Fibroblast of the conjunctiva (primary cell): ENCODE data around the gene NARS2.
A peak's percentile ranks its signal among the peaks of the same experiment; 100 is the strongest.

Experiments
- DNase-seq: peaks from one replicate; pipeline ENCODE4 v3.0.0-alpha.2; 2010; ENCODE audit warnings: low read depth

Gene NARS2

DNA sequence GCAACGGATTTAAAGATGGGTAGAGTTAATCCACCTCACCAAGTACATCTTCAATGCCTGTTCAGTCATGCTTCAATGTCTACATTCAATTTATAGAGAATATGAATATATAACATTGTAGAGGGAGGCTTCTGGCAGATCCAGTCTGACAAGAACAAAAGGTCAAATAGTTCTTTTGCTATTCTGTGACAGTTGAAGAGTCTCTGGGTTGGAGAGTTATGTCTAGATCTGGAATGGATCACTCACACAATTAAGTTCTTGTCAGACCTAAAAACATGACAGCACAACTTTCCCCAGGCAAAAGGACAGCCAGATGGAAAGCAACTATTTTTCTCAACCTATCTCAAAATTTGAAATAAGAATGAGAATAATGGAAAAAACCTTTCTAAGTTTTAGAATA lies 141.7 kb downstream of the NARS2 start:
- DNase-seq, result no peak

DNA sequence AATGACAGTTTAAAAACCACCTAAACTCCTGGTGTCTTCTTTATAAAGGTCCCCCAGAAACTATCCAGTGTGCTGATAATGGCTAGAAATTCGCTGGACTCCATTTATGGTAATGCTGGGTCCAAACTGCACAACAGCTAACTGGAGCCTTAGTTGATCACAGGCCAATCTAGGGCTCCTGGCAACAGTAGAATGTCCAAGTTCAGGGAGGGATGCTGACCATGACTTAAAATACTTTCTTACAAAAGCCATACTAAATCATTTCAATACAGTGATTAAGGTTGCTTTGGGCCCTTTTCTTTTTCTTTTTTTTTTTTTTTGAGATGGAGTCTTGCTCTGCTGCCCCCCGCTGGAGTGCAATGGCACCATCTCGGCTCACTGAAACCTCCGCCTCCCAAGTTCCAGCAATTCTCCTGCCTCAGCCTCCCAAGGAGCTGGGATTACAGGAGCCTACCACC lies 142.6 kb downstream of the NARS2 start:
- DNase-seq, result no peak

DNA sequence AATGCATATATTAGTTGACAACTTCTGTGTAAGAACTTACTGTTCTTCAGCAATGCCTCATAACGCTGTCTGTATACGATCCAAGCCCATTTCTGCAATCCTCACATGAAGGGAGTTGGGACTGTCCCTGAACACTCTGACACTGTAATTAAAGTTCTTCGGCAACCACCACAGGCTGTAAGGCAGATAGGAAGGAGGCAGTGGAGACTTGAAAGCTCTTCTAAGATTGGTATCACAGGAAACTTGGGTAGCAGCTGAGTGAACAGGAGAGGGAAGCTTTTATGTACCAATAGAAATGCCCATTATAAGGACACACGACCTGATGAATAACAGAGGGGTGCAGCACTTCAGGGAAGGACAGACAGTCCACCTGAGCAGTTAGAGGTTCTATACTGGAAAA lies 145.0 kb downstream of the NARS2 start:
- DNase-seq, result no peak

DNA sequence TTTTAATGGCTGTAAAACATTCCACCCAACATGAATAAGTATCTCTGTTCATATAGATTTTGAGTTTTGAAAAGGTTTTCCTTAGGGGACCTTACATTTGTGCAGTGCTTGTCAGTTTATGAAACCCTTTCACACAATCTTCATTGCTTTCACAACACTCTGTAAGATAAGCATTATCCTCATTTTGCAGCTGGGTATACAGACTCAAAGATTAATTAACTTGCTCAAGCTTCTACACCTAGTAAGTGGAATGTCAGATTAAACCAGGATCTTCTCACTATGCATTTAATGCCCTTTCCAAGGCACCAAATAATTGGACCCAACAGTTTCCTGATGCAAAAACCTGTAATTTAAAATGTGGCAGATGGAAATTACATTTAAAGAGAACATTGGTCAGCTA lies 145.5 kb downstream of the NARS2 start:
- DNase-seq, result no peak

DNA sequence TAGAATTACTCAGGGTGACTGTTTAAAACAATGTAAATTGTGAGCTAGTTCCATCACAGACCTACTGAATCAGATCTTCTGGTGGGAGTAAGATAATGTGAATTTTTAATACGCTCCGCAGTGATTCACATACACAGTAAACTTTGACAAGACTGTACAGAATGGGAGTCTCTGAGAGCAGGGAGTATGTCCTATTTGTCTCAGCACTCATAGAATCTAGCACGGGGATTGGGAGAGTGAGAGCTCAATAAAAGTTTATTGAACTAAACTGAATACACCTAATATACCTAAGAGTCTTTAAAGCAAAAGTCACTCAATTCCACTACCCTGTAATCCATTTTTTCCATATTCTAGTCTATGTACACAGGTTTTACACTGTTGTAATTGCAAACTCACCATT lies 145.9 kb downstream of the NARS2 start:
- DNase-seq, result no peak

DNA sequence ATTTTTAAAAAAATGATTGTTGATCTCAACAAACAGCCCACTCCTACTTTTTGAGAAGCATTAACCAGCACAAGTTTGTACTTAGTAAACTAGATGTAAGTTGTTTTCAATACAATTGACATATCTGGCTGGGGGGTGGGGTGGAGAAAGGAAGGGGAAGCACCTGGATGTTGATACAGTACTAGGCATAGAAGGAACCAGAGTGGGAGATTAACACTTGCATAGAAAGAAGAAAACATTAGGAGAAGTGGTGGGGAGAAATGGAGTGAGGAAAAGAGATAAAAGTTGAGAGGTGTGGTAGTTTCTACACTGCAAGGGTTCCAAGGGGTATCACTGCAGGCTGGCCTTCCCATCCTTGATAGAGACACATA lies 146.4 kb downstream of the NARS2 start:
- no peak for DNase-seq

DNA sequence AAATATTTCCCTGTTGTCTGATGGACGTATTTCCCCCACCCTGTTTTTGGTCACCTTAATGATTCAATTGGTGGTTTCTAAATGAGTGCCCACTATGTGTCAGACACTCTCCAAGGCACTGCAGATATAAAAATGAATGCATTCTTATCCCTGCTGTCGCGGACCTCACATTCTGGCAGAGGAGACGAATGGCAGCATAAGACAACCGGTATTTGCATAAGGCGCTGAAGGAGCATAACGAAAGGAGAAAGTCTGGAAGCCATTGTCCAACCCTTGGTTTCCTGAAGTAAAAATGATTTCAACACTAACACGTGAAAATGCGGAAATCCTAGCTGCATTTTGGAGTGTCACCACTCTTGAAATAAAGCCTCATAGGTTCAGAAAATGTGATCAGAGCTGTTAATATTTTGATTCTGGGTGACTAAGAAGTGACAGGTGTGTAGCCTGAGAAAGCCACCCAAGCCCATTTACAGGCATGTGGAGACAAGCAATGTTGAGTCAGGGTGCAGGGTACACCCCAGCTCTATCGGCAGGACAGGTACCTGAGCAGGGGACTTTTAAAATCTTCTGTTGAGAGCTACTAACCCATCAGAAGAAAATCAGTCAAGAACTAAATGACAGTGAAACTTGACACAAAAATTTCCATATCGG lies 146.9 kb downstream of the NARS2 start:
- no peak for DNase-seq

DNA sequence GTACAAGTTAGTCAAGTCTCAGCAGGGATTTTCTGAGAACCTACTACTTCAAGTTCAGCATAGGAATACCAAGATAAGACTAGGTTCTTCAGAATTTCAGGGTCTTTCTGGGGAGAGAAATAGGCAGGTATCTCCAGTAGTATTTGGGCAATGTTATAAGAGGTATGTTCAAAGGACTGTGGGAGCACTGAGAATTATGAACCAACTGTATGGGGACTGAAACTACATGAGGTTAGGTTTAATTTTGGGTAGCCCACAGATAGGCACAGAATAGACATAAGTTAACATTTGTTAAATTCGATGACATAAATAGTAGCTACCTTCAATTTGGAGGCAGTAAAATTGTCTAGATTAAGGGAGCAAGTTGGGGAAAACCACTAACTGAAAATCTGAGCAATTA lies 147.8 kb downstream of the NARS2 start:
- no peak for DNase-seq

DNA sequence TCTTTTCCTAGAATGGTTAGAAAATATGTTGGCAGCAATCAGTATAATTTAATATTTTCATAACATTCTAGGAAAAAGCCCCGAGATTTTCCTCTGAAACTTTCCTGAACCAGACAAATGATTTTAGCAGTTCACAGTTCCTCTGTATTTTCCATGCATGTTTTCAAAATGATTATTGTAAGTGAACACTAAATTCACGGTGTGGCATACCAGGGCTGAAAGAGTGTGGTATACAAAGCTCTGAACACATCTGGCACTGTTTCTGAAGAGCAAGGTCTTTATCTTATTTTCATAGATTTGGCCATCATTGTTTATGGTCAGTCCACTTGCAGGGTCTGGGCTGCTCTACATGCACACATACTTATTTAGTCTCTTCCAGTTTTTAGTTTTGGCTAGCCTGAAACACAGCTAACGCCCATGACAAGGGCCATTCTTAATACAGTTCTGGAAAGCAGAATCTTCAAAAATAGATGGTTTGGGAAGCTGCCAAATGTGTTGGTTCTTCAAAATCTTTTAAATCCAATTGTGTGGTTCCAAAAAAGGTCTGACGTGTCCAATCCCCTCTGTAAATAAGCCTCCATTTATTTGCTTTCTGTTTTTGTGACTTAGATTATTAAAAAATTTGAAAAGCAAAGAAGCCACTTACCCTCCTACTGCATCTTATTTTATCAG lies 149.1 kb downstream of the NARS2 start:
- DNase-seq, result no peak

DNA sequence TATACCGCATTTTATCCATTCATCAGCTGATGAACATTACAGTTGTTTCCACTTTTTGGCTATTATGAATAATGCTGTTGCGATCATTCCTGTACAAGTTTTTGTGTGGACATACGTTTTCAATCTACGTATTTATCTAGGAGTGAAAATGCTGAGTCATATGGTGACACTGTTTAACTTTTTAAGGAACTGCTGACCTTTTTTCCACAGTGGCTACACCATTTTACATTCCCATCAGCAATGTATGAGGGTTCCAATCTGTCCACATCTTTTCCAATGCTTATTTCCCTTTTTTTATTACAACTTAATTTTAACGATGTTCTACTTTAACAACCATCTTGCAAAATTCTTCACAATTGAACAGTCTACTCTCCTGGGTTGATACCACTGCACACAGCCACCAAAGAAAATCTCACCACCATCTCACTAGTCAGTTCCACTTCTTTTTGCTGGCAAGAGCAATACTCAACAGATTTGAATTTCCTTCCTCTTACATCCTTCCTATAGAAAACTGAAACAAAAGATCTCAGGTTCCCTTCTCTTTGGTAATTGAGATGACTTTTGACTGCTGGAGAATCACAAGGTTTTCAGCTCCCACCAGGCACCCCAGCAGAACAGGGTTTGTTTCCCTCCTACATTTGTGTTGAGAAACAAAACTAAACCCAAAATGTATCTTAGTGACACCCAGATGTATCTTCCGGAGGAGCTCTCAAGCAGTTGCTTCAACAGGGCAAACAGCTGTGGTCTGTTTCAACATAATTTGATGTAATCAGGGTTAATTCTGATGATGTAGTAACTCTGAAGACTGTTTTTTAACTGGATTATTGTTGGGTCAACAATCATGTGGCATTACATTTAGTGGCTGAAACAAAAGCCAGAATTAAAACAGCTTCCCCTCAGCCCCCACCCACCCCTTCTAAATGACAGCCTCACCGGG lies 150.1 kb downstream of the NARS2 start:
- peak; percentile 17 for DNase-seq

DNA sequence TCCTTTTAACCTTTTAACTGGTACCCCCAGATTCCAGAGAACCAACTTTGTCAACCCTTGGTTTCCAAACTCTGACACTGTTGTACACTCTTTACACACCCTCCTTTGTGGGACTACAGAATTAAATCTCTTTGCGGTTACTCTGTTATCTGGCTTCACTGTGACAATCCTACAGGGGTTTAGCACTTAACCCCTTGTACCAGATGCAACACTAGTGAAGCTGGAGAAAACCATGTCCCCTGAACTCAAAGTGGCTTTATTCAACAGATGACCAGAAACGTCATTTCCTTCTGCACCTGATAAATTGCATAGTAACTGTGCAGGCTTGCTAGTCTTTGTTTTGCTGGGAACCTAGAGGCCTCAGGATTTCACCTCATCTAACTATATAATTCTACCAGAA lies 151.4 kb downstream of the NARS2 start:
- no peak for DNase-seq

DNA sequence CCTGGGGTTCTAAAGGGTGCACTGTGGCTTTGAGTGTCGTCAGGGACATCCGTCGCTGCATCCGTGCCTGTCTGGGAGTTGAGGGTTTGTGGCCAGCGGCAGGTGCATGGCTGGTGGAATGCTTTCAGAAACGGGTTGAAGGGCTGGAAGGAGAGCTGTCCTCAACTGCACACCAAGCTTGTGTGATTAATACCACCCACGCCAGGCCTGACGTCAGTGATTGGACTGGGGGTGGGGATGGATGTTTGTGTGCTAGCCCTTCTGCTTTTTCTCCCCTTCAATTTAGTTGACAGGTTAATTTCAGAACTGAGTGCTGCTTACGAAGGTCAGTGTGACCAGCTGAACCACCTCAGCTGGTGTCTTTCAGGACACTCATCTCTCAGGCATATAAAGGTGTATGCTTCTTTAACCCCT lies 153.9 kb downstream of the NARS2 start:
- no peak for DNase-seq

DNA sequence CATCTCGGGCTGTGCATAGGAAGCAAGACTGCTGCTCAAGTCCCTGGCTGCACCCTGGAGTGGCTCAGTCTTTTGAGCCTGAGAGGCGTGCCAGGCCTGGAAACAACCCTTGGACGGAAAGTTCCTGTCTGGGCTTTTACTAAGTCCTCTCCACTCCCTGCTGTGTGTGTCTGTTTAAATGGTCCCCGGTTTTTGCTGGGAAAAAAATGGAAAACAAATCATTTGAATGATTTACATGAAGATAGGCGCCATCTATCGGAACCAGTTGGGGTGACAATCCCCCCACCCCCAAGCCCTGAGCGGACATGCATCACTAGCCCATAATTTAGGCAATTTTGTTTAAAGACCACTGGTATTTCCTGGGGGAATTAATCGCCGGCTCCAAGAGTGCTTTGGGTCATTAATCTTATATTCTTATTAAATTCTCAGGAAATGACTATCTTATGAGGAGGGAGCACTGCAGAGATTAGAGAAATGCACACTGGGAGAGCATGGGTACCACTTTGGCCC lies 154.4 kb downstream of the NARS2 start:
- DNase-seq, result peak; percentile 80

DNA sequence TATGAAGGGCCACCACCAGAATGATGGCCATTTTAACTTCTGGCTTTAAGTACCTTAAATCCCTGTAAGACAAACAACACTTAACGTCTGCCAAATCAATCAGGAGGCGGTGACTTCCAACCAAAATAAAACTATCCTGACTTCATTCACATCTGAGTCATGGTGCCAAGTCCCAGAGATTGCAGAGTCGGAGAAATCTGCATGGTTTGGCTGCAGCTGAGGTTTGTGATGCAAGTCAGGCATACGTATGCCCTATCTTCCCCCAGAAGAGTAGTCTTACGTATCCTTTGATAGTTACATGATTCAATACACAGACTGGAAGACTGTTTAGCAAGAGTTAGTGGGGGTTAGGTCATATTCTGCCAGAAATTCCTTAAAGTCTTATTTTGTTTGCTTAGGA lies 155.3 kb downstream of the NARS2 start:
- peak; percentile 92 for DNase-seq

DNA sequence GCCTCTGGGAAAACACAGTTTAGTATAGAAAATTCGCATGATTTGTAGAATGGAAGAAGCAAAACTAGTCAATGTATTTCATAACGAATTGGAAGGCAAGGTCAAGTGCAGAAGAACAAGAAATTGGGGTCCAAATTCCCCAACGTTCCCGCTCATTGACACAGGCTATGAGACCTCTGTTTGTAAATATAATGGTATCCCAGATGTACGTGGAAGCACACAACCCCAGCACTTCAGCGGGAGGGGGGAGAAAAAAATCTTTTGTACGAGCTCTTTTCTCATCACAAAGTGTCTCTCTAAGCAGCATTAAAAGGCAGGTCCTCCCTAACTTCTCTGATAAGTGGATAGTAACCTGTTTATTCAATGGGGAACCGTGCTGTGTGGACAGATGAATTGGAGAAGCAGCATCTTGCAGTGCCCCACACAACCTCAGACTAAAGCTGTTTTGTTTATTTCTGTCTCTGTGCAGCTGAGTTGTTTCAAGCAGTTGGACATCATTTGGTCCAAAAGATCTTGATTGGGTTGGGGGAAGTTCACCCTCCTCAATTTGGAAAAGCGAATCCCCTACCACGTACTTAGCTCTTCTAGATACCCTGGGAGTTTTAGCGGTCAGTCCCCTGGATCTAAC lies 156.0 kb downstream of the NARS2 start:
- no peak for DNase-seq

DNA sequence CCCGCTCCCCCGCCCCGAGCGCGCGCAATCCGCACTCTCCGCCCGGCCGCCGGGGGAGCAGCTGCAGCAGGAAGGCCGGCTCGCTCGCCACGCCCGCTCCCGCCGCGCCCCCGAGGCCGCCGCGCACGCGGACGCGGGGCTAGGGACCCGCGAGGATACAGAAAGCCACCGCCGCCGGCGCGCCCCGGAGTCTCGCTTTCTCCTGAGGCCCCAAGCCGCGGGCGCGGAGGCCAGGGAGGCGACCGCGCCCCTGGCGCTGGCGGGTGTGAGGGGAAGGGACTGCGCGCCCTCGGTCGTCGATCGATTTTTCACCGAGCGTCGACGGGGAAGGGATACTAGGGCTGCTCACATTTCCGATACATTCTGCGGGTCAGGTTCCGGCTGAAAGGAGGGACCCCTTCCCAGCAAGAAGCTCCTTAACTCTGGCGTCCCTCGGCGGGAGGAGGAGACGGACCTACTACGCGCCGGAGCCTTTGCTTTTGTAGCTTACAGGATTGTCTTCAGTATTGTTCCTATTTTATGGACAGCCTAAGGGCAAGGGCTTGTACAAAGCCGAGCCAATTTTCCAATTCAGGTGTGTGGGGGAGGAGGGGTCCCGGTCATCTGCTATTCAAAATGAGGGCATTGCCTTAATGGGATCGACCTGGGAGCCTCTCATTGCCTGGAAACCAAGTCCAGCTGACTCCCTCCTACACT lies 156.6 kb downstream of the NARS2 start:
- DNase-seq, result peak; percentile 21

DNA sequence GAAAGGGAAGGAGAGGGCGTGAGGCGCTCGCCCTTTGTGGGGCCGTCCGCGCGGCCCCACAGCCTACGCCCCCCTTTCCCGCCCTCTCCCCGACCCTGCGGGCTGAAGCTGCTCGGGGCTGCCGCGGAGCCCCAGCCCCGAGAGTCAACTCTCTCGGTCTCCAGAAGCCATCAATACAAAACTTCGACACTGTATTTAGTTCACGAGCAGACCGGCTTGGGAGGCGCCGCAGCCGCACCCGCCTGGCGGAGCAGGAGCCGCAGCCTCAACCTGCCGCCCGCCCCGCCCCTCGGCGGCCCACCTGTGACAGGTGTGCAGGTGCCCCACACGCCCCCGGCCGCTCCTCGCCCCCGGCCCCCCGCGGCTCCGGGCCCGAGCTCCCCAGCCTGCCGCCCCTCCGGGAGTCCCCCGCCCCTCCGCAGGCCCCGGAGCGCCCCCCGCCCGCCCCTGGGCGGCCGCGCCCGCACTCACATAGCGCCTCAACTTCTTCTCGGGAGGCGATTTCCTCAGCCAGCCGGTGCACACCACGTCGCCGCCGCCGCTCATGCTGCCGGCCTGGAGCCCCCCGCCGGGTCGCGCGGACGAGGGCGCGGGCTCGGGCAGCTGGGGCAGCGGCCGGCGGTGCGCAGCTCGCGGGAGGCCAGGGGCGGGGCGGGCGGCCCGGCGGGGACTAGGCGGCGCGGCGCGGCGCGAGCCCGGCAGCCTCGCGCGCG lies 157.3 kb downstream of the NARS2 start, which contains the start of gene GAB2:
Gene GAB2 (minus strand): TSS at position 646 of the 713 bp plus-strand sequence. CDS start 100 bp downstream, at position 546.
- no peak for DNase-seq

DNA sequence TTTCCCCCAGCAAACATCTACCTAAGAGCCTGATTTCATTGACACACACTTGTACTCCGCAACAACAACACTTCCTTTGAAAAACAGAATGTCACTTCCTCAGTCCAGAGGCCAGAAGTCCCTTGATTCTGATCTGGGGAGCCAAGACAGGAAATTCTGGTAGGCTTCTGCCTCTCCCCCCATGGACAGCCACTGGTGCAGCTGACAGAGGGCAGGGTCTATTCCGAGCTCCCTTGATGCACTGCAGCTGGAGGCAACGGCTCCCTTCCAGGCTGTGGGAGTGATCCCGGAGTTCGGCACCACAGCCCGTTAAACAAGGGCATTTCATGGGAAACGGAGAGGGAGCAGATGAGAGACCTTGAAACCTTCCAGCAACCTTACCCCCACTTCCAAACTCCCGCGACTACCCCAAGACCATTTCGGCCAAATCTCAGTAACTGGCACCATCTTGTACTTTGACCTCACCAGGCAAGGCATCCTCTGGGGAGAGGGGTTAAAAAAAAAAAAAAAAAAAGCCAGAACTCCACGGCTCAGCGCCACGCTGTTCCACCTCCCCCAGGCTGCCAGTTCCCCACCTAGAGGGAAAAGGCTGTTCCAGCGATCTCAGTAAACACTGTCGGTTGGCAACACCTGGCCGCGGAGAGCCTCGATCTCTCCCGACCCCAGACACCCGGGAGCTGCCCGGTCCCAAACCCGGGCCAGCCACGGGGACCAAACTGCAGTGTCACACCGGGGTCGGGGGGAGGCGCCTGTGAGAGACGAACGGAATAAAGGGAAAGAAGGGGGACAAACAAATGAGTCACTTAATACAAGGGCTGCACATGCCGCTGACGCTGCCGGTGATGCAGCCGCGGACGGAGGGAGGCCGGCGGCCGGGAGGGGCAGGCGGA lies 158.1 kb downstream of the NARS2 start:
- peak; percentile 57 for DNase-seq

DNA sequence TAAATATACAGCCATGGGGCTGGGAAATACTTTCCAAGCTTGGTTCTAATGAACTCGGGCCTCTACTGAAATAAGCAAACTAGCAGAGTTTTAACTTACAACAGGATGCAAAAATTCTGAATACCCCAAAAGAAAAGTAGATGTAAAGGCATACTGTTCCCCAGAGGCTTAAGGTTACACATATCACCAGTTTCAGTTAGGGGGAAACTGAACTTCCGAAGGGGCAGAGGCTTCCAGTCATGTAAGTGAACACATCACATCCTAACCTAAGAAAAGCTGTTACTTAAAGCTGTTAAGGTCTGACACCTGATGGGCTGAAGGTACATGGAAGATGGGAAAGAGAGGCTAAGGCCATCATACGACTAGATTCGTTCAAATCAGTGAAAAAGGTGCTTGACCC lies 159.3 kb downstream of the NARS2 start:
- no peak for DNase-seq
